ENCODE data around the gene SOX6. TPM values are rescaled to one million over a fixed set of nuclear protein-coding genes. Genes with fewer than 3 reads are reported as not detected.

Gene SOX6
- 2.2 and 3.3 TPM in 2 replicates for polyA plus RNA-seq
- polyA minus RNA-seq, result 19.5 and 24.8 TPM in 2 replicates

- H3K9me2 ChIP-seq (ENCODE audit: insufficient read depth, low read length), result no peaks in the 10 kb centered on the region
- H3F3A ChIP-seq (ENCODE audit: insufficient read depth, low read length, poor library complexity, severe bottlenecking), result no peaks in the 10 kb centered on the region
- H3K79me2 ChIP-seq (replicated peaks; ENCODE audit: insufficient read depth, low read length), result peaks cover 4% of the 10 kb centered on the region
- H3K9ac ChIP-seq (ENCODE audit: low read length), result no peak within 1 kb of the TSS
- no peaks in the 10 kb centered on the region for H3K36me3 ChIP-seq (ENCODE audit: insufficient read depth, low read length)
- H3K4me2 ChIP-seq (ENCODE audit: low read length), result no peak within 1 kb of the TSS
- TF ChIP-seq EP300 (conservative IDR thresholded peaks at IDR 0.05; ENCODE audit: poor library complexity, severe bottlenecking), result no peak
- TF ChIP-seq EZH2 (IDR thresholded peaks at IDR 0.05; ENCODE audit: borderline replicate concordance, insufficient read depth, low read length, poor library complexity, severe bottlenecking), result no peak
- no peak for TF ChIP-seq SMC3 (conservative IDR thresholded peaks at IDR 0.05; ENCODE audit: poor library complexity)
- no peak for TF ChIP-seq RAD21 (conservative IDR thresholded peaks at IDR 0.05)
- TF ChIP-seq REST (IDR thresholded peaks at IDR 0.05; ENCODE audit: borderline replicate concordance), result no peak
- TF ChIP-seq MXI1 (conservative IDR thresholded peaks at IDR 0.05; ENCODE audit: poor library complexity, severe bottlenecking), result no peak
- TF ChIP-seq POLR2AphosphoS5 (IDR thresholded peaks at IDR 0.05), result no peak
- TF ChIP-seq TAF1 (IDR thresholded peaks at IDR 0.05; ENCODE audit: low read depth), result no peak
- TF ChIP-seq CTCF (IDR thresholded peaks at IDR 0.05; ENCODE audit: poor library complexity, severe bottlenecking), result no peak
- H3K4me3 ChIP-seq (ENCODE audit: low read length), result no peak within 1 kb of the TSS
- H3K27me3 ChIP-seq (ENCODE audit: insufficient read depth, low read depth, low read length), result no peaks in the 10 kb centered on the region
- no peaks in the 10 kb centered on the region for H4K20me1 ChIP-seq (ENCODE audit: insufficient read depth)
- H3K9me3 ChIP-seq (ENCODE audit: low read length), result no peaks in the 10 kb centered on the region
- H2AFZ ChIP-seq (ENCODE audit: low read depth, low read length), result no peak within 1 kb of the TSS
- H3K27ac ChIP-seq (ENCODE audit: low read length), result no peak within 1 kb of the TSS
Observed at GRCh38 chr11:16356057-16356760, at the start of gene SOX6. SOX6 (minus strand) TSS chr11:16356546; CDS start chr11:16341248, 15,298 bp downstream.

GRCh38 chr11:16404781-16405285 is 48.5 kb upstream of the SOX6 start:
- no peaks in the 10 kb centered on the region for H3K27me3 ChIP-seq (ENCODE audit: insufficient read depth, low read depth, low read length)
- no peak overlapping the region for H3K9ac ChIP-seq (ENCODE audit: low read length)
- H3K79me2 ChIP-seq (replicated peaks; ENCODE audit: insufficient read depth, low read length), result no peaks in the 10 kb centered on the region
- no peaks in the 10 kb centered on the region for H3F3A ChIP-seq (ENCODE audit: insufficient read depth, low read length, poor library complexity, severe bottlenecking)
- no peak for TF ChIP-seq CTCF (IDR thresholded peaks at IDR 0.05; ENCODE audit: poor library complexity, severe bottlenecking)
- no peak for TF ChIP-seq POLR2AphosphoS5 (IDR thresholded peaks at IDR 0.05)
- no peak for TF ChIP-seq SMC3 (conservative IDR thresholded peaks at IDR 0.05; ENCODE audit: poor library complexity)
- no peak for TF ChIP-seq RAD21 (conservative IDR thresholded peaks at IDR 0.05)
- H4K20me1 ChIP-seq (ENCODE audit: insufficient read depth), result no peaks in the 10 kb centered on the region
- H3K36me3 ChIP-seq (ENCODE audit: insufficient read depth, low read length), result no peaks in the 10 kb centered on the region
- peak overlapping the region; percentile 6 for H3K4me3 ChIP-seq (ENCODE audit: low read length)
- H3K4me2 ChIP-seq (ENCODE audit: low read length), result no peak overlapping the region
- no peak overlapping the region for H3K27ac ChIP-seq (ENCODE audit: low read length)
- no peaks in the 10 kb centered on the region for H3K9me3 ChIP-seq (ENCODE audit: low read length)
- no peaks in the 10 kb centered on the region for H3K9me2 ChIP-seq (ENCODE audit: insufficient read depth, low read length)
- no peak overlapping the region for H2AFZ ChIP-seq (ENCODE audit: low read depth, low read length)
